Epithelial cell of proximal tubule (primary cell): ENCODE data around the gene MAP3K5. TPM values are rescaled to one million over a fixed set of nuclear protein-coding genes. Genes with fewer than 3 reads are reported as not detected.
"Not testable (repeated sequence)": the region's sequence is repeated elsewhere in the genome, so short reads cannot be mapped to it uniquely, and the experiment has no call there.

Experiments
- DNase-seq: peaks from one replicate; pipeline ENCODE4 v3.0.0-alpha.2; 2011; ENCODE audit warnings: low read depth
- H3K4me3 ChIP-seq: 2 replicates; pipeline ENCODE4 v1.5.1; 2011; ENCODE audit warnings: low read depth, mild to moderate bottlenecking, low read length
- CTCF ChIP-seq: conservative IDR thresholded peaks from 2 replicates; pipeline ENCODE4 v1.5.1; 2012; ENCODE audit warnings: low read depth, mild to moderate bottlenecking, low read length
- total RNA-seq: library from RNA; depleted of rRNA; stranded (reverse); fragments of >200 nt; gene quantifications from 2 replicates; pipeline ENCODE4 v1.2.3, GENCODE V29; 2015

The MAP3K5 gene
- total RNA-seq, 1 donor from 2014 or later: 7.8 TPM

- peak overlapping the region; percentile 2 for H3K4me3 ChIP-seq
- TF ChIP-seq CTCF: no peak
- peak; percentile 100 for DNase-seq
These were observed 198.4 kb downstream of the MAP3K5 start for GRCh38 chr6:136593748-136594490.

- no peak for DNase-seq
- no peak overlapping the region for H3K4me3 ChIP-seq
- no peak for TF ChIP-seq CTCF
These were observed 199.2 kb downstream of the MAP3K5 start for GRCh38 chr6:136592930-136593673.

- DNase-seq: no peak
- H3K4me3 ChIP-seq: no peak overlapping the region
- TF ChIP-seq CTCF: no peak
These were observed 200.7 kb downstream of the MAP3K5 start for GRCh38 chr6:136591617-136592016.

DNA sequence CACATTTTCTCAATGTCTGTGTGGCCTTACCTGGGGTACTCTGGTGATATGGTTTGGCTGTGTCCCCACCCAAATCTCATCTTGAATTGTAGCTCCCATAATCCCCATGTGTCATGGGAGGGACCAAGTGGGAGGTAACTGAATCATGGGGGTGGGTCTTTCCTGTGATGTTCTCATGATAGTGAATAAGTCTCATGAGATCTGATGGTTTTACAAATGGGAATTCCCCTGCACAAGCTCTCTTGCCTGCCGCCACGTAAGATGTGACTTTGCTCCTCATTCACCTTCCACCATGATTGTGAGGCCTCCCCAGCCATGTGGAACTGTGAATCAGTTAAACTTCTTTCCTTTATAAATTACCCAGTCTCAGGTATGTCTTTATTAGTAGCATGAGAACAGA, 201.4 kb downstream of the MAP3K5 start:
- H3K4me3 ChIP-seq, DNase-seq: not testable (repeated sequence)

GRCh38 chr6:136587527-136587926, 204.8 kb downstream of the MAP3K5 start:
- no peak for DNase-seq
- no peak for TF ChIP-seq CTCF
- H3K4me3 ChIP-seq: no peak overlapping the region

DNA sequence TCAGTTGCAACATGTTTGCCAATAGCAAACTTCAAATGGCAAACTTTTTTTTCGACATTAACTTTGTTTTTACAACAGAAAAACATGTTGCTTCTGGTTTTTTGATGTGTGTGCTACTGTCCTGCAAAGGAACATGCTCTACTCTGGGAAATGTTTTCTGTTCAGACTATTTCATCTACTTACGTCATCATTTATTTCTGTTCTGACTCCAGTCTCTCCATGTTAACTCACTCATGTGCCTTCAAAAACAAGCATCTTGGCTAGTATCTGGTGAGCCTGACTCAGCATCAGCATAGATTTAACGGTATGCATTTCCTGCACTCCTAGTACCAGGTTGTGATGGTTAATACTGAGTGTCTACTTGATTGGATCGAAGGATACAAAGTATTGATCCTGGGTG, 206.0 kb downstream of the MAP3K5 start:
- DNase-seq: no peak
- TF ChIP-seq CTCF: no peak
- H3K4me3 ChIP-seq: no peak overlapping the region

DNA sequence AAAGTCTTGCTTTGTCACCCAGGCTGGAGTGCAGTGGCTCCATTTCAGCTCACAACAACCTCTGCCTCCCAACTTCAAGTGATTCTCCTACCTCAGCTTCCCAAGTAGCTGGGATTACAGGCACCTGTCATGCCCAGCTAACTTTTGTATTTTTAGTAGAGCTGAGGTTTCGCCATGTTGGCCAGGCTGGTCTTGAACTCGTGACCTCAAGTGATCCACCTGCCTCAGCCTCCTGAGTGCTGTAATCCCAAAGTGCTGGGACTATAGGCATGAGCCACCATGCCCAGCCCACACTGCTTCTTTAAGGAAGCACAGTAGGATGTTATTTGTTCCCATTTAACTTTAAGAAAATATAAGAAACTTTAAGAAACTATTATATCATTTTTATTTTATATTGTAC, 206.8 kb downstream of the MAP3K5 start:
- DNase-seq, H3K4me3 ChIP-seq: not testable (repeated sequence)

- H3K4me3 ChIP-seq, DNase-seq: not testable (repeated sequence)
These were observed 208.0 kb downstream of the MAP3K5 start for GRCh38 chr6:136584290-136584689.
